HEK293T (cell line): Measurements from ENCODE around the gene RAD23B.

Source experiments
- CTCF ChIA-PET: fragments of 350-600 bp; formaldehyde crosslinking; extraction: SDS; loops from one replicate; lab custom pipeline; 2021; ENCODE audit warnings: antibody characterized with exemption, inconsistent platforms; lab: Yijun Ruan, JAX
- POLR2A ChIA-PET: fragments of 350-600 bp; formaldehyde crosslinking; extraction: SDS; loops from one replicate; lab custom pipeline; 2020; ENCODE audit warnings: antibody characterized with exemption, inconsistent platforms; lab: Yijun Ruan, JAX
- DNase-seq: peaks from one replicate; pipeline ENCODE4 v3.0.0; 2012; ENCODE audit warnings: mixed read lengths; ENCODE audit errors: extremely low spot score
- ARNT ChIP-seq: fragments of 450-650 bp; IDR thresholded peaks from 2 replicates; pipeline ENCODE4 v1.6.1; 2017; ENCODE audit warnings: mild to moderate bottlenecking
- BHLHE40 ChIP-seq: fragments of 450-650 bp; IDR thresholded peaks from 2 replicates; pipeline ENCODE4 v1.6.1; 2016; ENCODE audit warnings: mild to moderate bottlenecking, moderate library complexity, borderline replicate concordance
- CTBP1 ChIP-seq: fragments of 450-650 bp; IDR thresholded peaks from 2 replicates; pipeline ENCODE4 v1.6.1; 2016; ENCODE audit warnings: borderline replicate concordance
- ELF4 ChIP-seq: fragments of 450-650 bp; IDR thresholded peaks from 2 replicates; pipeline ENCODE4 v1.6.1; 2017; ENCODE audit warnings: antibody characterized with exemption
- FOXA1 ChIP-seq: fragments of 450-650 bp; IDR thresholded peaks from 2 replicates; pipeline ENCODE4 v1.6.1; 2016; ENCODE audit warnings: mild to moderate bottlenecking
- FOXK2 ChIP-seq: fragments of 450-650 bp; IDR thresholded peaks from 2 replicates; pipeline ENCODE4 v1.6.1; 2016; ENCODE audit warnings: mild to moderate bottlenecking
- FOXM1 ChIP-seq: fragments of 450-650 bp; IDR thresholded peaks from 2 replicates; pipeline ENCODE4 v1.6.1; 2017; ENCODE audit warnings: mild to moderate bottlenecking, borderline replicate concordance
- HDGF ChIP-seq: fragments of 450-650 bp; IDR thresholded peaks from 2 replicates; pipeline ENCODE4 v1.6.1; 2017; ENCODE audit warnings: antibody characterized with exemption, borderline replicate concordance
- L3MBTL2 ChIP-seq: fragments of 450-650 bp; conservative IDR thresholded peaks from 2 replicates; pipeline ENCODE4 v1.6.1; 2016; ENCODE audit warnings: mild to moderate bottlenecking
- LEF1 ChIP-seq: fragments of 450-650 bp; IDR thresholded peaks from 2 replicates; pipeline ENCODE4 v1.6.1; 2017; ENCODE audit warnings: mild to moderate bottlenecking, borderline replicate concordance
- NFRKB ChIP-seq: fragments of 450-650 bp; IDR thresholded peaks from 2 replicates; pipeline ENCODE4 v1.6.1; 2016; ENCODE audit warnings: mild to moderate bottlenecking, moderate library complexity
- SP1 ChIP-seq: fragments of 450-650 bp; IDR thresholded peaks from 2 replicates; pipeline ENCODE4 v1.6.1; 2017
- SUZ12 ChIP-seq: fragments of 450-650 bp; IDR thresholded peaks from 2 replicates; pipeline ENCODE4 v1.6.1; 2016; ENCODE audit warnings: mild to moderate bottlenecking
- TARDBP ChIP-seq: fragments of 450-650 bp; IDR thresholded peaks from 2 replicates; pipeline ENCODE4 v1.6.1; 2016
- ZNF384 ChIP-seq: fragments of 450-650 bp; IDR thresholded peaks from 2 replicates; pipeline ENCODE4 v1.6.1; 2016
- TF ChIP-seq, protein P1 (sequence below): fragments of 450-650 bp; IDR thresholded peaks from 2 replicates; pipeline ENCODE4 v1.6.1; 2016

Gene RAD23B

DNA sequence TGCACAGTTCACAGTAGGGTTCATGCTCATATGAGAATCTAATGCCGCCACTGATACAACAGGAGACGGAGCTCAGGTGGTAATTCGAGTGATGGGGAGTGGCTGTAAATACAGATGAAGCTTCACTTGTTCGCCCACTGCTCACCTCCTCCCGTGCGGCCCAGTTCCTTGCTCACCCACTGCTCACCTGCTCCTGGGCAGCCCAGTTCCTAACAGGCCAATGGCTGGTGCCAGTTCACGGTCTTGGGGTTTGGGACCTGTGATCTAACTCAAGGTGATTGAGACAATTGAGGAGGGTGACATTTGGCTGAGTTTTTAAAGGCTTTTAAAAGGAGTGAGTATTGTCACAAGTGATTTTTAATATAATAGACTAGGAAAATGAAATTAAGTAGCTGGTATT is 45.4 kb downstream of the RAD23B start:
- TF ChIP-seq, protein P1, sequence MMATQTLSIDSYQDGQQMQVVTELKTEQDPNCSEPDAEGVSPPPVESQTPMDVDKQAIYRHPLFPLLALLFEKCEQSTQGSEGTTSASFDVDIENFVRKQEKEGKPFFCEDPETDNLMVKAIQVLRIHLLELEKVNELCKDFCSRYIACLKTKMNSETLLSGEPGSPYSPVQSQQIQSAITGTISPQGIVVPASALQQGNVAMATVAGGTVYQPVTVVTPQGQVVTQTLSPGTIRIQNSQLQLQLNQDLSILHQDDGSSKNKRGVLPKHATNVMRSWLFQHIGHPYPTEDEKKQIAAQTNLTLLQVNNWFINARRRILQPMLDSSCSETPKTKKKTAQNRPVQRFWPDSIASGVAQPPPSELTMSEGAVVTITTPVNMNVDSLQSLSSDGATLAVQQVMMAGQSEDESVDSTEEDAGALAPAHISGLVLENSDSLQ = no peak
- no peak for TF ChIP-seq BHLHE40
- no peak for DNase-seq
- ChIA-PET POLR2A (no interaction called here), CTCF (no interaction called here)

DNA sequence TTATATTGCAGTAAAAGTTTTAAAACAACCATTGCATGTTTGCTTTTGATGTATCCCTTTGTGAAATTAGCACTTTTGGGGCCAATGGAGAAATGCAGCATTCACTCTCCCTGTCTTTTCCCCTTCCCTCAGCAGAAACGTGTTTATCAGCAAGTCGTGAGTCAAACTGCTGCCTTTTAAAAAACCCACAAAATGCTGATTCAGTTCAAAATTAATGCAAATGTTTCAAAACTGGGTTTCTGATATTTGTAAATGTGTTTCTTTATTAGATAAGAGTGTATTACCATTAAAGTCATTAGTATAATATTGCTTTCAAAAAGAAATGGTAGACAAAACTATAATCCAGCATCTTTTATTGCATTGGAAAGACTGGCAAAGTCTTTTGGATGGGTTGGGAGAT is 47.3 kb downstream of the RAD23B start:
- ChIA-PET CTCF (no interaction called here), POLR2A (no interaction called here)

DNA sequence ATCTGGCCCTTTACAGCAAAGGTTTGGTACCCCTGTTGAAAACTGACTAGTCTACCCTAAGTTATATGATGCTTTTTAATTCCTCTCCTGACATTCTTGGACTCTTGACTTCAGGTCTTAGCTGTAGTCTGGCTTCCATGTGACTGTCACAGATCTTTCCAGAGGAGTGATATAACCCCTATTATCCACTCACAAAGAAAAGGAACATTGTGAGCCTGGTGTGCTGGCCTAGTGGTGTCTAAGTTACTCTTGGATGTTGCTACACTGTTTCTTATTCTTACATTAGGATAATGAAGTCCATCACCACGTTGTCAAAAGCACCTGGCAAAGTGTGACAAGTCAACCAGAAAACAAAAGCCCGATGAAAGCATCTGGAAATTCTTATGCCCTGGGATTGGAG is 49.8 kb downstream of the RAD23B start:
- ChIA-PET POLR2A (no interaction called here), CTCF (interaction anchor here (0.5 kb wide), 1 partner anchor 8 kb away, joined by 4 read pairs; no protein-coding TSS in a partner anchor)
- DNase-seq = no peak
- TF ChIP-seq ARNT = no peak
- TF ChIP-seq ZNF384 = no peak
- TF ChIP-seq FOXM1 = no peak
- TF ChIP-seq ELF4 = no peak
- TF ChIP-seq SUZ12 = no peak
- no peak for TF ChIP-seq FOXK2
- no peak for TF ChIP-seq FOXA1
- TF ChIP-seq SP1 = no peak
- no peak for TF ChIP-seq HDGF
- no peak for TF ChIP-seq NFRKB
- no peak for TF ChIP-seq CTBP1
- TF ChIP-seq, protein P1 = no peak
- no peak for TF ChIP-seq BHLHE40
- TF ChIP-seq L3MBTL2 = no peak
- no peak for TF ChIP-seq LEF1
- no peak for TF ChIP-seq TARDBP

More for the DNA sequence above, 47.3 kb downstream of the RAD23B start:
- no peak for DNase-seq
- TF ChIP-seq FOXK2 (no peak), ARNT (no peak), BHLHE40 (no peak), L3MBTL2 (no peak), SUZ12 (no peak), NFRKB (no peak), LEF1 (no peak), ZNF384 (no peak), FOXM1 (no peak), SP1 (no peak), ELF4 (no peak), TARDBP (no peak), CTBP1 (no peak), HDGF (no peak), FOXA1 (no peak)
- TF ChIP-seq, protein P1 = no peak

DNA sequence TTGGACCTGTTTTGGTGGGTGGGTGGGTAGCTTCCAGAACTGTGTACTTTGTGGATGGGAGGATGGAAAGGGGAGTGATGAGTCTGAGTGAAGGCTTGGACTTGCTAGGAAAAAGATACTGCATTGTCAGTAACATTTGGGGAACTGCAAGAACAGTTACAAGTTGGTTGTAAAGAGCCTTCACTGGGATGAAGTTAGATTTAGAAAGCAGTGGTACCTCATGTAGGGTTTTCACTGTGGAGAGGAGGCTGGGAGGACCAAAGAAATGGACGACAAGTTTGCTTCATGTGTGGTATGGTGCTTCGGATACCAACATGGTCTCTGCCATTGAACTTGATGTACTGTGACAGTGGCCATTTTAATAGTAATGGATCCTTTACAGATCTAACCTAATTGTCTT is 50.3 kb downstream of the RAD23B start:
- ChIA-PET CTCF (interaction anchor here (0.5 kb wide), 1 partner anchor 8 kb away, joined by 4 read pairs; no protein-coding TSS in a partner anchor), POLR2A (no interaction called here)
- no peak for TF ChIP-seq FOXM1
- TF ChIP-seq LEF1 = no peak
- no peak for TF ChIP-seq SUZ12
- TF ChIP-seq ELF4 = no peak
- no peak for TF ChIP-seq CTBP1
- no peak for TF ChIP-seq TARDBP
- no peak for TF ChIP-seq ZNF384
- TF ChIP-seq HDGF = no peak
- no peak for TF ChIP-seq L3MBTL2
- TF ChIP-seq NFRKB = no peak

DNA sequence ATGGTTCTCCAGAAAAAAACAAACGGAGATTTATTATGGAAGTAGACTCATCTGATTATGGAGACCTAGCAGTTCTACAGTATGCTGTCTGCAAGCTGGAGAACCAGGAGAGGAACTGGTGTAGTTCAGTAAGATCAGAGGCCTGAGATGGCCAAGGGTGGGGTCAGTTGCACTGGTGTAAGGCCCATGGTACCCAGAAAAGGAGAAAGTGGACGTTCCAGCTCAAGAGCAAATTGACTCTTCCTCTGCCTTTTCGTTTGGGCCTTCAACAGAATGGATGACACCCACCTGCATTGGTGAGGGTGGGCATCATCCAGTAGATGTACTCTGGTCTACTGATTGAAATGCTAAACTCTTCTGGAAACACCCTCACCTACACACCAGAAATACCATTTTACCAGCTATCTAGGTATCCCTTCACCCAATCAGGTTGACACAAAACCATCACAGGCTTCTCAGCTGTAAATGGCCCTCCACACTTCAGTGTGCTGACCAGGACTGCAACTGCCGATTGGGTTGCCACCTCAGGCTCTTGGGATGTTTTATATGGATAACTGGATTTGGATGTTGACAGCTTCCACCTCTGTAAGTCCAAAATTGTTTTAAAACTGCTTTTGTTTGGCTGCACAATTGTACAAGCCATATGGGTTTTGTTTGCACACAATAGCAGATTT is 51.2 kb downstream of the RAD23B start:
- TF ChIP-seq HDGF (no peak), FOXA1 (no peak), ZNF384 (no peak)
- POLR2A ChIA-PET = no interaction called here
- CTCF ChIA-PET = no interaction called here
- DNase-seq = no peak

More for the DNA sequence above, 50.3 kb downstream of the RAD23B start:
- no peak for DNase-seq

DNA sequence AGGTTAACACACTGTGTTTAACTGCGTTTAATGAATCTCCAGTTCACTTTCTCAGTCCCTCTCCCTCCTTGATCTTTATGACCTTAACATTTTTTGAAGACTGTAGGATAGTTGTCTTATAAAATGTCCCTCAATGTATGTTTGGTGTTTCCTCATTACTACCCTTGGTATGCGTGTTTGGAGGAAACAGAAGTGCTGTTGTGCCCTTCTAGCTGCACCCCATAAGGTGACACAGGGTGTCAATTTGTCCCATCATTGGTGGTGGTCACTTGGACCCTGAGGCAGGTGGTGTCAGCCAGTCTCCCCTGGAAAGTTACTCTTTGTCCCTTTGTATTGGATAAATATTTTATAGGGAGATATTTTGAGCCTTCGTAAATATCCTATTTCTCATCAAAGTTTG is 52.3 kb downstream of the RAD23B start:
- POLR2A ChIA-PET = no interaction called here
- no peak for DNase-seq
- TF ChIP-seq NFRKB (no peak), SP1 (no peak), CTBP1 (no peak), TARDBP (no peak), FOXA1 (no peak), ARNT (no peak), LEF1 (no peak), BHLHE40 (no peak), ELF4 (no peak), FOXM1 (no peak), ZNF384 (no peak), SUZ12 (no peak), L3MBTL2 (no peak), HDGF (no peak), FOXK2 (no peak)
- TF ChIP-seq, protein P1 = no peak
- CTCF ChIA-PET = no interaction called here
